A549 (cell line): Measurements from ENCODE around the gene PLEKHN1. TPM values are rescaled to one million over a fixed set of nuclear protein-coding genes. Genes with fewer than 3 reads are reported as not detected.

Source experiments
- ATAC-seq, 2 experiments: fragments of 200-7000 bp in 1 of 2; fragments of >200 bp in 1 of 2; cut with Nextera tagmentation in 1 of 2; cut with Tn5 transposase in 1 of 2; 3 replicates each; pipeline versions ENCODE4 v1.8.0 to v1.9.1; 2018 to 2020; ENCODE audit warnings: mild to moderate bottlenecking in 1 of 2, moderate library complexity in 1 of 2
- CTCF ChIA-PET: fragments of 300-600 bp; sonication (Branson Sonifier 250); formaldehyde crosslinking; extraction: SDS; loops from one replicate; lab custom pipeline; 2021; ENCODE audit warnings: antibody characterized with exemption, inconsistent platforms; lab: Yijun Ruan, JAX
- POLR2A ChIA-PET: fragments of 350-600 bp; formaldehyde crosslinking; extraction: SDS; loops from one replicate; lab custom pipeline; 2021; ENCODE audit warnings: antibody characterized with exemption, inconsistent platforms; lab: Yijun Ruan, JAX
- DNase-seq, 2 experiments: peaks; one replicate each; pipeline versions ENCODE4 v3.0.0 to v3.0.0-alpha.2; 2011 to 2016; ENCODE audit warnings: low read depth in 1 of 2, low spot score in 1 of 2
- FAIRE-seq: peaks from 2 replicates; lab custom pipeline; 2011; peaks lifted over from hg19 to GRCh38; lab: Jason Lieb, UNC
- H3K27ac ChIP-seq, 2 experiments: fragments of >200 bp; sonication (Bioruptor Twin); formaldehyde crosslinking; 3 replicates each; pipeline ENCODE4 v1.5.1; 2016 to 2017
- H3K4me1 ChIP-seq: fragments of >200 bp; sonication (Bioruptor Twin); formaldehyde crosslinking; 3 replicates; pipeline ENCODE4 v1.6.1; 2016
- H3K4me2 ChIP-seq: fragments of >200 bp; sonication (Bioruptor Twin); formaldehyde crosslinking; 3 replicates; pipeline ENCODE4 v1.6.1; 2016
- H3K4me3 ChIP-seq: fragments of >200 bp; sonication (Bioruptor Twin); formaldehyde crosslinking; 3 replicates; pipeline ENCODE4 v1.5.1; 2016
- H3K9me3 ChIP-seq: fragments of >200 bp; sonication (Bioruptor Twin); formaldehyde crosslinking; 3 replicates; pipeline ENCODE4 v1.6.1; 2016
- BHLHE40 ChIP-seq: IDR thresholded peaks from 2 replicates; pipeline ENCODE4 v1.6.1; 2012; ENCODE audit warnings: low read depth, low read length, inconsistent platforms
- CBX8 ChIP-seq: fragments of 200-600 bp; sonication (generic); IDR thresholded peaks from 2 replicates; pipeline ENCODE4 v1.6.1; 2016
- CEBPB ChIP-seq, 2 experiments: fragments of >200 bp in 1 of 2; sonication (Bioruptor Twin) in 1 of 2; formaldehyde crosslinking in 1 of 2; IDR thresholded peaks; 2 replicates each; pipeline ENCODE4 v1.6.1; 2012 to 2016
- EP300 ChIP-seq, 2 experiments: fragments of >200 bp; sonication (Bioruptor Twin); formaldehyde crosslinking; IDR thresholded peaks; 2 replicates in 1 of 2; 3 replicates in 1 of 2; pipeline ENCODE4 v1.6.1; 2016 to 2017
- FOSB ChIP-seq: fragments of 250-450 bp; sonication (Bioruptor Pico); IDR thresholded peaks from 2 replicates; pipeline ENCODE4 v1.5.0; 2020; ENCODE audit warnings: mild to moderate bottlenecking, moderate library complexity
- GATA3 ChIP-seq: IDR thresholded peaks from 2 replicates; pipeline ENCODE4 v1.6.1; 2012; ENCODE audit warnings: borderline replicate concordance
- HOXB5 ChIP-seq: fragments of 250-450 bp; sonication (Bioruptor Pico); IDR thresholded peaks from 2 replicates; pipeline ENCODE4 v1.5.0; 2020; ENCODE audit warnings: mild to moderate bottlenecking, moderate library complexity
- JUNB ChIP-seq: fragments of >200 bp; sonication (Bioruptor Twin); formaldehyde crosslinking; IDR thresholded peaks from 2 replicates; pipeline ENCODE4 v1.6.1; 2016
- MAX ChIP-seq: IDR thresholded peaks from 2 replicates; pipeline ENCODE4 v1.6.1; 2012
- NPAS2 ChIP-seq: fragments of 250-450 bp; sonication (Bioruptor Pico); IDR thresholded peaks from 2 replicates; pipeline ENCODE4 v1.8.0; 2022; ENCODE audit warnings: mild to moderate bottlenecking, moderate library complexity, borderline replicate concordance
- POLR2A ChIP-seq: IDR thresholded peaks from 2 replicates; pipeline ENCODE4 v1.6.1; 2012; ENCODE audit warnings: mild to moderate bottlenecking, low read length
- POLR2AphosphoS2 ChIP-seq: conservative IDR thresholded peaks from 2 replicates; pipeline ENCODE4 v1.6.1; 2012; ENCODE audit warnings: low read length, improper control_type of control experiment, inconsistent platforms
- RCOR1 ChIP-seq: fragments of 150-350 bp; IDR thresholded peaks from 2 replicates; pipeline ENCODE4 v1.6.1; 2014; ENCODE audit warnings: antibody characterized with exemption, low read length, low read depth
- RFX5 ChIP-seq: fragments of 450-650 bp; IDR thresholded peaks from 2 replicates; pipeline ENCODE4 v1.7.1; 2014; ENCODE audit warnings: antibody characterized with exemption, mild to moderate bottlenecking, moderate library complexity
- SMC3 ChIP-seq: fragments of >200 bp; sonication (Bioruptor Twin); formaldehyde crosslinking; IDR thresholded peaks from 3 replicates; pipeline ENCODE4 v1.6.1; 2018; ENCODE audit warnings: inconsistent platforms
- SREBF2 ChIP-seq: fragments of 450-650 bp; IDR thresholded peaks from 2 replicates; pipeline ENCODE4 v1.6.1; 2014; ENCODE audit warnings: mild to moderate bottlenecking, moderate library complexity
- TFCP2L1 ChIP-seq: fragments of 250-450 bp; sonication (Bioruptor Pico); IDR thresholded peaks from 2 replicates; pipeline ENCODE4 v1.5.0; 2021; ENCODE audit warnings: mild to moderate bottlenecking
- ZC3H11A ChIP-seq: fragments of 450-650 bp; IDR thresholded peaks from 2 replicates; pipeline ENCODE4 v1.6.1; 2014; ENCODE audit warnings: antibody characterized with exemption, mild to moderate bottlenecking
- ZFP36 ChIP-seq: fragments of 450-650 bp; IDR thresholded peaks from 2 replicates; pipeline ENCODE4 v1.6.1; 2014; ENCODE audit warnings: borderline replicate concordance; ENCODE audit not compliant: partially characterized antibody
- WGBS: methylation state at CpG from one replicate; pipeline ENCODE4 v1.1.6; 2017; ENCODE audit errors: missing lambda C conversion rate; 5-methylcytosine and 5-hydroxymethylcytosine counted together
- polyA plus RNA-seq, 4 experiments: library from polyadenylated mRNA; depleted of rRNA in 3 of 4; stranded (reverse); fragments of >200 nt; fragmentation: RNase III in 1 of 4; extraction: RNeasy Plus Mini Kit Qiagen cat#74134 plus additional on column Dnase treatment in 1 of 4; gene quantifications; 2 replicates in 3 of 4; 3 replicates in 1 of 4; pipeline ENCODE4 v1.2.3, GENCODE V29; 2011 to 2017
- TF ChIP-seq, protein P1 (sequence below): fragments of 450-650 bp; IDR thresholded peaks from 2 replicates; pipeline ENCODE4 v1.6.1; 2014; ENCODE audit warnings: antibody characterized with exemption
- TF ChIP-seq, protein P2 (sequence below): fragments of >200 bp; sonication (Bioruptor Twin); formaldehyde crosslinking; IDR thresholded peaks from 3 replicates; pipeline ENCODE4 v1.5.1; 2016
- TF ChIP-seq, protein P3 (sequence below): fragments of >200 bp; sonication (Bioruptor Twin); formaldehyde crosslinking; IDR thresholded peaks from 3 replicates; pipeline ENCODE4 v1.6.1; 2016

Gene PLEKHN1
- polyA plus RNA-seq, 2 of the 4 experiments (the other 2 are of a cell fraction): 0.75 to 3.2 TPM

- ATAC-seq (no peak; a peak in 1 of 6 replicates), DNase-seq (no peak), FAIRE-seq (no peak)
- Histone ChIP-seq H3K9me3 (no peaks in the 10 kb centered on the region), H3K27ac (peak overlapping the region in 1 of 2 experiments; percentile 46; a peak in 1 of 6 replicates), H3K4me2 (no peak overlapping the region), H3K4me1 (peaks cover 25% of the 10 kb centered on the region; the same call in 2 of the 3 replicates), H3K4me3 (no peak overlapping the region)
- WGBS: 83% methylated on average over 7 of the region's 18 CpGs
- CTCF ChIA-PET: interaction anchor here (0.7 to 6.9 kb wide), 4 partner anchors 11 to 35 kb away, joined by 3 to 84 read pairs (median 4); no protein-coding TSS in a partner anchor
- POLR2A ChIA-PET: interaction anchor here (0.9 kb wide), 1 partner anchor 10 kb away, joined by 3 read pairs; no protein-coding TSS in a partner anchor
- TF ChIP-seq POLR2A (no peak), POLR2AphosphoS2 (no peak), BHLHE40 (no peak), EP300 (IDR thresholded peaks at IDR 0.05) (no peak)
These were observed 35.6 kb upstream of the PLEKHN1 start for GRCh38 chr1:930633-931138.

GRCh38 chr1:931380-932172 is 34.7 kb upstream of the PLEKHN1 start:
- ATAC-seq: no peak
- no peak for DNase-seq
- Histone ChIP-seq H3K4me3 (no peak overlapping the region), H3K4me1 (peaks cover 17% of the 10 kb centered on the region; the same call in 2 of the 3 replicates), H3K9me3 (no peaks in the 10 kb centered on the region), H3K27ac (no peak overlapping the region), H3K4me2 (no peak overlapping the region)
- ChIA-PET CTCF (interaction anchor here (0.8 to 6.9 kb wide), 3 partner anchors 10 to 27 kb away, joined by 3 to 84 read pairs (median 4); no protein-coding TSS in a partner anchor), POLR2A (no interaction called here)
- TF ChIP-seq ZC3H11A (no peak), FOSB (CRISPR knock-in tag) (no peak), BHLHE40 (no peak), EP300 (IDR thresholded peaks at IDR 0.05) (no peak), HOXB5 (CRISPR knock-in tag) (no peak)
- TF ChIP-seq, protein P1, sequence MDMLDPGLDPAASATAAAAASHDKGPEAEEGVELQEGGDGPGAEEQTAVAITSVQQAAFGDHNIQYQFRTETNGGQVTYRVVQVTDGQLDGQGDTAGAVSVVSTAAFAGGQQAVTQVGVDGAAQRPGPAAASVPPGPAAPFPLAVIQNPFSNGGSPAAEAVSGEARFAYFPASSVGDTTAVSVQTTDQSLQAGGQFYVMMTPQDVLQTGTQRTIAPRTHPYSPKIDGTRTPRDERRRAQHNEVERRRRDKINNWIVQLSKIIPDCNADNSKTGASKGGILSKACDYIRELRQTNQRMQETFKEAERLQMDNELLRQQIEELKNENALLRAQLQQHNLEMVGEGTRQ: no peak
- TF ChIP-seq, protein P2, sequence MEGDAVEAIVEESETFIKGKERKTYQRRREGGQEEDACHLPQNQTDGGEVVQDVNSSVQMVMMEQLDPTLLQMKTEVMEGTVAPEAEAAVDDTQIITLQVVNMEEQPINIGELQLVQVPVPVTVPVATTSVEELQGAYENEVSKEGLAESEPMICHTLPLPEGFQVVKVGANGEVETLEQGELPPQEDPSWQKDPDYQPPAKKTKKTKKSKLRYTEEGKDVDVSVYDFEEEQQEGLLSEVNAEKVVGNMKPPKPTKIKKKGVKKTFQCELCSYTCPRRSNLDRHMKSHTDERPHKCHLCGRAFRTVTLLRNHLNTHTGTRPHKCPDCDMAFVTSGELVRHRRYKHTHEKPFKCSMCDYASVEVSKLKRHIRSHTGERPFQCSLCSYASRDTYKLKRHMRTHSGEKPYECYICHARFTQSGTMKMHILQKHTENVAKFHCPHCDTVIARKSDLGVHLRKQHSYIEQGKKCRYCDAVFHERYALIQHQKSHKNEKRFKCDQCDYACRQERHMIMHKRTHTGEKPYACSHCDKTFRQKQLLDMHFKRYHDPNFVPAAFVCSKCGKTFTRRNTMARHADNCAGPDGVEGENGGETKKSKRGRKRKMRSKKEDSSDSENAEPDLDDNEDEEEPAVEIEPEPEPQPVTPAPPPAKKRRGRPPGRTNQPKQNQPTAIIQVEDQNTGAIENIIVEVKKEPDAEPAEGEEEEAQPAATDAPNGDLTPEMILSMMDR: no peak
- FAIRE-seq: no peak
- 68% methylated on average over 15 of the region's 15 CpGs for WGBS

- ATAC-seq (no peak), DNase-seq (no peak), FAIRE-seq (no peak)
- Histone ChIP-seq H3K4me3 (no peak overlapping the region), H3K4me2 (no peak overlapping the region), H3K27ac (no peak overlapping the region), H3K4me1 (peaks cover 16% of the 10 kb centered on the region), H3K9me3 (no peaks in the 10 kb centered on the region)
- no peak for TF ChIP-seq RCOR1
- TF ChIP-seq, protein P3, sequence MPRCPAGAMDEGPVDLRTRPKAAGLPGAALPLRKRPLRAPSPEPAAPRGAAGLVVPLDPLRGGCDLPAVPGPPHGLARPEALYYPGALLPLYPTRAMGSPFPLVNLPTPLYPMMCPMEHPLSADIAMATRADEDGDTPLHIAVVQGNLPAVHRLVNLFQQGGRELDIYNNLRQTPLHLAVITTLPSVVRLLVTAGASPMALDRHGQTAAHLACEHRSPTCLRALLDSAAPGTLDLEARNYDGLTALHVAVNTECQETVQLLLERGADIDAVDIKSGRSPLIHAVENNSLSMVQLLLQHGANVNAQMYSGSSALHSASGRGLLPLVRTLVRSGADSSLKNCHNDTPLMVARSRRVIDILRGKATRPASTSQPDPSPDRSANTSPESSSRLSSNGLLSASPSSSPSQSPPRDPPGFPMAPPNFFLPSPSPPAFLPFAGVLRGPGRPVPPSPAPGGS: no peak
- TF ChIP-seq ZFP36: no peak
- TF ChIP-seq JUNB: no peak
- TF ChIP-seq TFCP2L1 (CRISPR knock-in tag): no peak
- no peak for TF ChIP-seq RFX5
- TF ChIP-seq SMC3: no peak
- no peak for TF ChIP-seq SREBF2
- TF ChIP-seq FOSB (CRISPR knock-in tag): no peak
- no peak for TF ChIP-seq CEBPB (IDR thresholded peaks at IDR 0.05)
- TF ChIP-seq CBX8: no peak
- no peak for TF ChIP-seq GATA3
- TF ChIP-seq MAX: no peak
- TF ChIP-seq NPAS2: no peak
- POLR2A ChIA-PET: no interaction called here
- CTCF ChIA-PET: interaction anchor here (0.8 to 6.9 kb wide), 2 partner anchors 9 to 28 kb away, joined by 4 to 84 read pairs; no protein-coding TSS in a partner anchor
- 92% methylated on average over 15 of the region's 16 CpGs for WGBS
These were observed 34.1 kb upstream of the PLEKHN1 start for GRCh38 chr1:932173-932510.
